H9 (cell line): Measurements from ENCODE around the gene KRT9. TPM values are rescaled to one million over a fixed set of nuclear protein-coding genes. Genes with fewer than 3 reads are reported as not detected.

Source experiments
- DNase-seq: peaks from one replicate; pipeline ENCODE4 v3.0.0-alpha.2; 2017
- H2AFZ ChIP-seq: one replicate; pipeline ENCODE4 v1.6.1; 2013; ENCODE audit warnings: mild to moderate bottlenecking, low read length, control low read depth, moderate library complexity
- H2AK5ac ChIP-seq: 2 replicates; pipeline ENCODE4 v1.6.1; 2013; ENCODE audit warnings: low read length, control low read depth, mixed read lengths; ENCODE audit not compliant: insufficient read length
- H2BK120ac ChIP-seq: one replicate; pipeline ENCODE4 v1.6.1; 2013; ENCODE audit warnings: low read depth, mild to moderate bottlenecking, low read length, control low read depth, inconsistent platforms; ENCODE audit not compliant: poor library complexity, severe bottlenecking
- H2BK12ac ChIP-seq: 2 replicates; pipeline ENCODE4 v1.6.1; 2013; ENCODE audit warnings: low read length, control low read depth, mixed read lengths, low read depth; ENCODE audit not compliant: insufficient read length
- H2BK15ac ChIP-seq: 2 replicates; pipeline ENCODE4 v1.6.1; 2013; ENCODE audit warnings: low read depth, low read length, control low read depth
- H2BK20ac ChIP-seq: one replicate; pipeline ENCODE4 v1.6.1; 2013; ENCODE audit warnings: low read depth, mild to moderate bottlenecking, low read length, control low read depth, inconsistent platforms; ENCODE audit not compliant: poor library complexity, severe bottlenecking
- H2BK5ac ChIP-seq: 2 replicates; pipeline ENCODE4 v1.6.1; 2013; ENCODE audit warnings: low read length, control low read depth, mixed read lengths; ENCODE audit not compliant: insufficient read length
- H3K14ac ChIP-seq: 2 replicates; pipeline ENCODE4 v1.6.1; 2013; ENCODE audit warnings: low read length, control low read depth; ENCODE audit not compliant: insufficient read depth
- H3K18ac ChIP-seq: 2 replicates; pipeline ENCODE4 v1.6.1; 2013; ENCODE audit warnings: low read depth, mild to moderate bottlenecking, mixed read lengths, low read length, control low read depth; ENCODE audit not compliant: insufficient read length
- H3K23ac ChIP-seq: 2 replicates; pipeline ENCODE4 v1.6.1; 2013; ENCODE audit warnings: low read length, control low read depth, mixed read lengths, low read depth; ENCODE audit not compliant: insufficient read length
- H3K23me2 ChIP-seq: 2 replicates; pipeline ENCODE4 v1.6.1; 2013; ENCODE audit warnings: low read depth, mild to moderate bottlenecking, mixed read lengths, low read length, control low read depth; ENCODE audit not compliant: insufficient read length, poor library complexity, severe bottlenecking
- H3K27ac ChIP-seq: 2 replicates; pipeline ENCODE4 v1.5.1; 2013; ENCODE audit warnings: low read length, control low read depth, mixed read lengths, low read depth; ENCODE audit not compliant: insufficient read length
- H3K27me3 ChIP-seq: 2 replicates; pipeline ENCODE4 v1.6.1; 2013; ENCODE audit warnings: low read length, control low read depth, inconsistent platforms; ENCODE audit not compliant: insufficient read depth
- H3K4ac ChIP-seq: 2 replicates; pipeline ENCODE4 v1.6.1; 2013; ENCODE audit warnings: low read depth, mild to moderate bottlenecking, control low read depth, inconsistent platforms, low read length, moderate library complexity
- H3K4me1 ChIP-seq: 2 replicates; pipeline ENCODE4 v1.6.1; 2013; ENCODE audit warnings: low read length, control low read depth, inconsistent platforms; ENCODE audit not compliant: insufficient read depth
- H3K4me2 ChIP-seq: 2 replicates; pipeline ENCODE4 v1.6.1; 2013; ENCODE audit warnings: low read length, control low read depth, mixed read lengths; ENCODE audit not compliant: insufficient read length, insufficient read depth
- H3K56ac ChIP-seq: 2 replicates; pipeline ENCODE4 v1.6.1; 2013; ENCODE audit warnings: low read depth, mild to moderate bottlenecking, mixed read lengths, low read length, control low read depth; ENCODE audit not compliant: insufficient read length
- H3K79me1 ChIP-seq: 2 replicates; pipeline ENCODE4 v1.6.1; 2013; ENCODE audit warnings: low read depth, mild to moderate bottlenecking, moderate library complexity, low read length, control low read depth, inconsistent platforms; ENCODE audit not compliant: insufficient read depth, poor library complexity, severe bottlenecking
- H3K79me2 ChIP-seq: 2 replicates; pipeline ENCODE4 v1.6.1; 2013; ENCODE audit warnings: low read length, control low read depth, inconsistent platforms; ENCODE audit not compliant: insufficient read depth
- H3K9ac ChIP-seq: 2 replicates; pipeline ENCODE4 v1.6.1; 2013; ENCODE audit warnings: low read length, control low read depth, mixed read lengths; ENCODE audit not compliant: insufficient read length; ENCODE audit errors: extremely low read depth
- H3K9me3 ChIP-seq: one replicate; pipeline ENCODE4 v1.6.1; 2013; ENCODE audit warnings: low read depth, low read length, inconsistent platforms; ENCODE audit not compliant: control insufficient read depth
- H3T11ph ChIP-seq: one replicate; pipeline ENCODE4 v1.6.1; 2013; ENCODE audit warnings: mild to moderate bottlenecking, low read length, control low read depth, inconsistent platforms
- H4K20me1 ChIP-seq: one replicate; pipeline ENCODE4 v1.6.1; 2013; ENCODE audit not compliant: control insufficient read depth, insufficient read length, insufficient read depth
- H4K5ac ChIP-seq: 2 replicates; pipeline ENCODE4 v1.6.1; 2013; ENCODE audit warnings: low read depth, mild to moderate bottlenecking, mixed read lengths, low read length, control low read depth; ENCODE audit not compliant: insufficient read length
- H4K8ac ChIP-seq: replicated peaks from 2 replicates; pipeline ENCODE4 v1.6.1; 2013; ENCODE audit warnings: low read length, control low read depth, mixed read lengths, low read depth; ENCODE audit not compliant: insufficient read length
- H4K91ac ChIP-seq: 2 replicates; pipeline ENCODE4 v1.6.1; 2013; ENCODE audit warnings: low read depth, mild to moderate bottlenecking, moderate library complexity, mixed read lengths, low read length, control low read depth; ENCODE audit not compliant: insufficient read length
- H3K27ac Mint-ChIP-seq, 3 experiments: 2 replicates in 2 of 3; 3 replicates in 1 of 3; pipeline ENCODE4 v1.8.0; 2020 to 2021; ENCODE audit warnings: mixed read lengths in 3 of 3, mild to moderate bottlenecking in 1 of 3, moderate library complexity in 1 of 3
- H3K27me3 Mint-ChIP-seq: 2 replicates; pipeline ENCODE4 v1.8.0; 2021; ENCODE audit warnings: low read depth, mild to moderate bottlenecking, moderate library complexity, mixed read lengths
- H3K36me3 Mint-ChIP-seq, 3 experiments: 2 replicates in 2 of 3; 3 replicates in 1 of 3; pipeline ENCODE4 v1.8.0; 2020 to 2021; ENCODE audit warnings: low read depth in 3 of 3, mixed read lengths in 3 of 3; ENCODE audit not compliant: insufficient read depth in 1 of 3
- H3K4me1 Mint-ChIP-seq, 2 experiments: 2 replicates each; pipeline ENCODE4 v1.8.0; 2020; ENCODE audit warnings: mixed read lengths in 2 of 2
- H3K4me3 Mint-ChIP-seq, 2 experiments: 2 replicates in 1 of 2; 3 replicates in 1 of 2; pipeline ENCODE4 v1.8.0; 2020 to 2021; ENCODE audit warnings: mild to moderate bottlenecking in 2 of 2, mixed read lengths in 2 of 2, moderate library complexity in 1 of 2
- H3K9me3 Mint-ChIP-seq, 2 experiments: 2 replicates in 1 of 2; 3 replicates in 1 of 2; pipeline ENCODE4 v1.8.0; 2020; ENCODE audit warnings: mild to moderate bottlenecking in 2 of 2, mixed read lengths in 2 of 2, moderate library complexity in 1 of 2
- WGBS: extraction: QIAGEN DNeasy Blood & Tissue Kit; methylation state at CpG from one replicate; pipeline ENCODE4 v1.1.7; 2013; ENCODE audit warnings: missing lambda C conversion rate, low lambda C conversion rate, mixed read lengths; ENCODE audit not compliant: insufficient read length; ENCODE audit errors: extremely low coverage; 5-methylcytosine and 5-hydroxymethylcytosine counted together
- total RNA-seq: library from RNA; stranded (reverse); gene quantifications from 2 replicates; pipeline ENCODE4 v1.2.1, GENCODE V29; 2021
- TF ChIP-seq, protein P1 (sequence below): fragments of 200-600 bp; sonication (generic); conservative IDR thresholded peaks from 3 replicates; pipeline ENCODE4 v1.8.0; 2021; ENCODE audit warnings: antibody characterized with exemption, mild to moderate bottlenecking

KRT9 gene
- total RNA-seq, 1 experiment from 2014 or later = not detected

DNA sequence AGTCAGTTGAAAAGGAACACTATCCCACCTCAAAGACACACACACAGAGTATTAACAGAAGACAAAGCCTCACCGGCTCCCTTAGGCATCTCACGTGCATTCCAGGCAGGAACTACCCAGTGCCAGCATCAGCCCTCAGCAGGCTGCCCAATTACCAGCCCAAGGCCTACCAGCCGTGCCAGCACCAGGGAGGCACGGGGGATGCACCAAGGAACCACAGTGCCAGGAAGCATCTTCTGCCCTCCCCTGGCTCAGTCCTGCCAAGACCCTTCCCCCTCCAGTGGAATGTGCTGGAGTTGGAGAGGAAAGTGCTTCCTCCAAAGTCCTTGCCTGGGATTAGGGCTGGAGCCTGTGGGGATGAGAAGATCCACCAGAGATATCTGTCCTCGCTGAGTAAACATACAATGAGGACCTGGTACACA, 32.8 kb downstream of the KRT9 start:
- Mint-ChIP-seq H3K27ac (peak overlapping the region in 2 of 3 experiments; percentile 45 to 50; a peak in 3 of 7 replicates), H3K4me3 (no peak overlapping the region), H3K27me3 (peaks cover 6% of the 10 kb centered on the region), H3K9me3 (peaks cover 0 to 3% of the 10 kb centered on the region in 2 experiments; a peak in 2 of 5 replicates), H3K36me3 (no peaks in the 10 kb centered on the region), H3K4me1 (peaks cover 49 to 64% of the 10 kb centered on the region in 2 experiments)
- WGBS = no CpG with 5 or more reads among the region's 5 CpGs
- Histone ChIP-seq H2BK120ac (no peak overlapping the region), H2BK5ac (no peak overlapping the region), H3K4me1 (peaks cover 2% of the 10 kb centered on the region; the same call in 1 of the 2 replicates), H4K20me1 (no peaks in the 10 kb centered on the region), H3K9me3 (no peaks in the 10 kb centered on the region), H3K56ac (no peak overlapping the region), H3K23me2 (no peaks in the 10 kb centered on the region), H3K4ac (no peak overlapping the region), H2AFZ (no peak overlapping the region), H3K79me2 (no peaks in the 10 kb centered on the region), H3K79me1 (no peaks in the 10 kb centered on the region), H4K8ac (no peak overlapping the region), H3K27ac (no peak overlapping the region), H4K5ac (no peak overlapping the region), H3T11ph (no peak overlapping the region), H2BK15ac (no peak overlapping the region), H3K27me3 (no peaks in the 10 kb centered on the region), H3K4me2 (no peak overlapping the region), H2BK12ac (no peak overlapping the region), H3K9ac (no peak overlapping the region), H3K14ac (peak overlapping the region; percentile 50; the same call in 1 of the 2 replicates), H4K91ac (no peak overlapping the region), H2AK5ac (no peak overlapping the region), H2BK20ac (no peak overlapping the region), H3K18ac (no peak overlapping the region), H3K23ac (no peak overlapping the region)
- DNase-seq = no peak
- TF ChIP-seq, protein P1, sequence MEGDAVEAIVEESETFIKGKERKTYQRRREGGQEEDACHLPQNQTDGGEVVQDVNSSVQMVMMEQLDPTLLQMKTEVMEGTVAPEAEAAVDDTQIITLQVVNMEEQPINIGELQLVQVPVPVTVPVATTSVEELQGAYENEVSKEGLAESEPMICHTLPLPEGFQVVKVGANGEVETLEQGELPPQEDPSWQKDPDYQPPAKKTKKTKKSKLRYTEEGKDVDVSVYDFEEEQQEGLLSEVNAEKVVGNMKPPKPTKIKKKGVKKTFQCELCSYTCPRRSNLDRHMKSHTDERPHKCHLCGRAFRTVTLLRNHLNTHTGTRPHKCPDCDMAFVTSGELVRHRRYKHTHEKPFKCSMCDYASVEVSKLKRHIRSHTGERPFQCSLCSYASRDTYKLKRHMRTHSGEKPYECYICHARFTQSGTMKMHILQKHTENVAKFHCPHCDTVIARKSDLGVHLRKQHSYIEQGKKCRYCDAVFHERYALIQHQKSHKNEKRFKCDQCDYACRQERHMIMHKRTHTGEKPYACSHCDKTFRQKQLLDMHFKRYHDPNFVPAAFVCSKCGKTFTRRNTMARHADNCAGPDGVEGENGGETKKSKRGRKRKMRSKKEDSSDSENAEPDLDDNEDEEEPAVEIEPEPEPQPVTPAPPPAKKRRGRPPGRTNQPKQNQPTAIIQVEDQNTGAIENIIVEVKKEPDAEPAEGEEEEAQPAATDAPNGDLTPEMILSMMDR = no peak
